T-helper 22 cell (primary cell): ENCODE data around the gene ERLEC1.
A peak's percentile ranks its signal among the peaks of the same experiment; 100 is the strongest.
"Not testable (repeated sequence)": the region's sequence is repeated elsewhere in the genome, so short reads cannot be mapped to it uniquely, and the experiment has no call there.

ENCODE experiments used
- DNase-seq: peaks from one replicate; pipeline ENCODE4 v3.0.0-alpha.2; 2020; ENCODE audit warnings: low read depth

The ERLEC1 gene

GRCh38 chr2:53786705-53787613 lies at the start of gene ERLEC1, which contains the start of gene ASB3:
TSS of gene ERLEC1 (plus strand) at chr2:53787044. CDS start at chr2:53787211, 167 bp downstream.
TSS of gene ASB3 (minus strand) at chr2:53786953. CDS start at chr2:53765572, 21,381 bp downstream.
- peak; percentile 87 for DNase-seq

- no peak for DNase-seq
Observed at GRCh38 chr2:53737091-53737490, 49.8 kb upstream of the ERLEC1 start.

- no peak for DNase-seq
Observed at GRCh38 chr2:53739032-53739431, 47.8 kb upstream of the ERLEC1 start.

- no peak for DNase-seq
Observed at GRCh38 chr2:53740170-53740569, 46.7 kb upstream of the ERLEC1 start.

- no peak for DNase-seq
Observed at GRCh38 chr2:53744395-53745065, 42.3 kb upstream of the ERLEC1 start.

GRCh38 chr2:53750041-53750768 lies 36.6 kb upstream of the ERLEC1 start:
- no peak for DNase-seq

GRCh38 chr2:53751728-53752127 lies 35.1 kb upstream of the ERLEC1 start:
- DNase-seq: no peak

- DNase-seq: no peak
Observed at GRCh38 chr2:53752385-53752784, 34.5 kb upstream of the ERLEC1 start.

- DNase-seq: no peak
Observed at GRCh38 chr2:53753041-53753440, 33.8 kb upstream of the ERLEC1 start.

- DNase-seq: no peak
Observed at GRCh38 chr2:53755121-53755520, 31.7 kb upstream of the ERLEC1 start.

- no peak for DNase-seq
Observed at GRCh38 chr2:53756644-53757043, 30.2 kb upstream of the ERLEC1 start.

- not testable (repeated sequence) for DNase-seq
Observed at GRCh38 chr2:53757206-53757605, 29.6 kb upstream of the ERLEC1 start.

- DNase-seq: no peak
Observed at GRCh38 chr2:53765767-53766166, 21.1 kb upstream of the ERLEC1 start.

- DNase-seq: peak; percentile 73
Observed at GRCh38 chr2:53767405-53768241, 19.2 kb upstream of the ERLEC1 start, which contains the start of gene CHAC2. TSS of gene CHAC2 (plus strand) at chr2:53767804. CDS start at chr2:53767887, 83 bp downstream.

- DNase-seq: no peak
Observed at GRCh38 chr2:53768242-53768542, 18.7 kb upstream of the ERLEC1 start.

- no peak for DNase-seq
Observed at GRCh38 chr2:53769318-53769945, 17.4 kb upstream of the ERLEC1 start.

GRCh38 chr2:53770264-53770663 lies 16.6 kb upstream of the ERLEC1 start:
- DNase-seq: no peak

- no peak for DNase-seq
Observed at GRCh38 chr2:53777134-53777533, 9.7 kb upstream of the ERLEC1 start.

- no peak for DNase-seq
Observed at GRCh38 chr2:53778536-53779162, 8.2 kb upstream of the ERLEC1 start.

GRCh38 chr2:53780056-53780455 lies 6.8 kb upstream of the ERLEC1 start:
- DNase-seq: no peak

- no peak for DNase-seq
Observed at GRCh38 chr2:53782676-53783075, 4.2 kb upstream of the ERLEC1 start.
